Smooth muscle cell (in vitro differentiated cells): ENCODE results near the gene FGF19. TPM values are rescaled to one million over a fixed set of nuclear protein-coding genes. Genes with fewer than 3 reads are reported as not detected.

ENCODE experiments used
- DNase-seq: peaks from one replicate; lab custom pipeline; 2025; ENCODE audit not compliant: unreplicated experiment; lab: John Stamatoyannopoulos, UW
- H2AFZ ChIP-seq: fragments of 200-600 bp; sonication (generic); 2 replicates; pipeline ENCODE4 v1.6.0; 2016; ENCODE audit warnings: antibody characterized with exemption, low read depth, mild to moderate bottlenecking
- H3F3A ChIP-seq: fragments of 200-600 bp; sonication (generic); 2 replicates; pipeline ENCODE4 v1.6.0; 2017; ENCODE audit warnings: antibody characterized with exemption, low read depth
- H3K27ac ChIP-seq: fragments of 200-600 bp; sonication (generic); 2 replicates; pipeline ENCODE4 v1.5.1; 2016; ENCODE audit warnings: low read depth, mild to moderate bottlenecking
- H3K27me3 ChIP-seq: fragments of 200-600 bp; sonication (generic); 2 replicates; pipeline ENCODE4 v1.6.1; 2016; ENCODE audit warnings: low read depth, mild to moderate bottlenecking
- H3K36me3 ChIP-seq: fragments of 200-600 bp; sonication (generic); 2 replicates; pipeline ENCODE4 v1.5.1; 2016; ENCODE audit warnings: low read depth
- H3K4me1 ChIP-seq: fragments of 200-600 bp; sonication (generic); 2 replicates; pipeline ENCODE4 v1.5.1; 2016; ENCODE audit warnings: low read depth
- H3K4me2 ChIP-seq: fragments of 200-600 bp; sonication (generic); 2 replicates; pipeline ENCODE4 v1.6.0; 2016; ENCODE audit warnings: mild to moderate bottlenecking
- H3K4me3 ChIP-seq: fragments of 200-600 bp; sonication (generic); 2 replicates; pipeline ENCODE4 v1.5.1; 2016; ENCODE audit warnings: mild to moderate bottlenecking
- H3K79me2 ChIP-seq: fragments of 200-600 bp; sonication (generic); 2 replicates; pipeline ENCODE4 v1.6.0; 2016; ENCODE audit warnings: low read depth, mild to moderate bottlenecking
- H3K9ac ChIP-seq: fragments of 200-600 bp; sonication (generic); 2 replicates; pipeline ENCODE4 v1.6.0; 2016; ENCODE audit warnings: low read depth
- H3K9me3 ChIP-seq: fragments of 200-600 bp; sonication (generic); replicated peaks from 2 replicates; pipeline ENCODE4 v1.5.1; 2016; ENCODE audit warnings: low read depth
- H4K20me1 ChIP-seq: fragments of 200-600 bp; sonication (generic); 2 replicates; pipeline ENCODE4 v1.6.0; 2016; ENCODE audit warnings: low read depth
- WGBS: methylation state at CpG from one replicate; pipeline ENCODE4 v1.1.7; 2016; ENCODE audit warnings: low lambda C conversion rate; 5-methylcytosine and 5-hydroxymethylcytosine counted together
- polyA plus RNA-seq: library from polyadenylated mRNA; unstranded; fragments of >200 nt; fragmentation: Nextera tagmentation; extraction: Ambion mirVana; gene quantifications from 2 replicates; pipeline ENCODE4 v1.2.1, GENCODE V29; 2016
- total RNA-seq: library from RNA; depleted of rRNA; stranded (reverse); fragments of >200 nt; gene quantifications from 2 replicates; pipeline ENCODE4 v1.2.3, GENCODE V29; 2014
- TF ChIP-seq, protein P1 (sequence below): fragments of 200-600 bp; sonication (generic); IDR thresholded peaks from 2 replicates; pipeline ENCODE4 v1.5.1; 2017; ENCODE audit warnings: borderline replicate concordance, mild to moderate bottlenecking, antibody characterized with exemption; ENCODE audit not compliant: insufficient read depth, poor library complexity, severe bottlenecking

Gene FGF19
- total and polyA plus RNA-seq, 2 experiments from 2014 or later = not detected

DNA sequence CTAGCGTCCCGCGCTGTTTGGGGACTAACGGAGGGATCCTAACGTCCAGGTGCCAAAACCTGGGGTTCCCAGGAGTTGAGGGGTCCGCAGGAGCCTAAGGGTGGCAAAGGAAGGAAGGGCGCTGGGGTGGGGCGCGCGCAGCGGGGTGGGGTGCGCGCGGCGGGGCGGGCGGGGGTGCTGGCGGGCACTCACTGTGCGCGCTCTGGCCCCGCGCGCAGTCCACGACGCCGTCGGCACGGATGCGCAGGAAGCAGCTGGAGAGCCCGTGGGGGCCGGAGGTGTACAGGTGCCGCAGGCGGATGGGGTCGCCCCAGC, 412 bp downstream of the FGF19 start:
- H3K79me2 ChIP-seq = no peaks in the 10 kb centered on the region
- H3K9me3 ChIP-seq = no peaks in the 10 kb centered on the region
- H3F3A ChIP-seq = no peaks in the 10 kb centered on the region
- no peak overlapping the region for H2AFZ ChIP-seq
- no peak overlapping the region for H3K27ac ChIP-seq
- H3K27me3 ChIP-seq = peaks cover 67% of the 10 kb centered on the region
- no peak for DNase-seq
- TF ChIP-seq, protein P1, sequence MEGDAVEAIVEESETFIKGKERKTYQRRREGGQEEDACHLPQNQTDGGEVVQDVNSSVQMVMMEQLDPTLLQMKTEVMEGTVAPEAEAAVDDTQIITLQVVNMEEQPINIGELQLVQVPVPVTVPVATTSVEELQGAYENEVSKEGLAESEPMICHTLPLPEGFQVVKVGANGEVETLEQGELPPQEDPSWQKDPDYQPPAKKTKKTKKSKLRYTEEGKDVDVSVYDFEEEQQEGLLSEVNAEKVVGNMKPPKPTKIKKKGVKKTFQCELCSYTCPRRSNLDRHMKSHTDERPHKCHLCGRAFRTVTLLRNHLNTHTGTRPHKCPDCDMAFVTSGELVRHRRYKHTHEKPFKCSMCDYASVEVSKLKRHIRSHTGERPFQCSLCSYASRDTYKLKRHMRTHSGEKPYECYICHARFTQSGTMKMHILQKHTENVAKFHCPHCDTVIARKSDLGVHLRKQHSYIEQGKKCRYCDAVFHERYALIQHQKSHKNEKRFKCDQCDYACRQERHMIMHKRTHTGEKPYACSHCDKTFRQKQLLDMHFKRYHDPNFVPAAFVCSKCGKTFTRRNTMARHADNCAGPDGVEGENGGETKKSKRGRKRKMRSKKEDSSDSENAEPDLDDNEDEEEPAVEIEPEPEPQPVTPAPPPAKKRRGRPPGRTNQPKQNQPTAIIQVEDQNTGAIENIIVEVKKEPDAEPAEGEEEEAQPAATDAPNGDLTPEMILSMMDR = no peak
- H3K4me1 ChIP-seq = peaks cover 42% of the 10 kb centered on the region
- H4K20me1 ChIP-seq = no peaks in the 10 kb centered on the region
- H3K4me2 ChIP-seq = no peak overlapping the region
- H3K4me3 ChIP-seq = no peak overlapping the region
- 0% methylated on average over 6 of the region's 34 CpGs for WGBS
- no peaks in the 10 kb centered on the region for H3K36me3 ChIP-seq
- H3K9ac ChIP-seq = no peak overlapping the region

DNA sequence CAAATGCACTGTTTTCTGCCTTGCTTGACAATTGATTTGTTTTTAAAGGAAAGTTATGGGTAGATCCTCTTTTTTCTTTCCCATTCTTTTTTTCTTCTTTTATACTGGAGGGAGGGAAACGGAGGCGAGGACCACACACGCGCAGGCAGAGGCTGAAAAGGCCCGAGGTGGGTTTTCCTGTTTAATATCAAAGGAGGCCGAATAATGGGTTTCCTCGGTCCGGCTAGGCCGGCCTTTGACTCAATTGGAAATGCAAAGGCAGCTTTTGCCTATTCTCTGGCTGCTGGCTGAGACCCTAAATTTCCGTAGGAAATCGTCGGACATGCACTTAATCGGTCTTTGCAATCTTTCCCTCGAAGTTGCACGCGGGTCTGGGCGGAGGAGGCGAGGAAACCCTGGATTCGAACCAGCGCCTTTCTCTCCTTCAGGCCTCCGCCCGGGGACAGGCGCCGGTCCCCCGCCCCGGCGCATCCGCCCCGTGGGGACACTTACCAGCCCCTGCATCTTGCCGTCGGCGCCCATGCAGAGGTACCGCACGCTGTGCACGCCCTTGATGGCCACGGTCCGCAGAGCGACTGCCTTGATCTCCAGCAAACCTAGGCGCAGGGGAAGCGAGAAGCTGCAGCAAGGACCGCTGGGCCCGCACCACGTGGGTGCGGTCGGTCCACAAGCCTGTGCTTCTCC, 911 bp downstream of the FGF19 start:
- 6% methylated on average over 43 of the region's 45 CpGs for WGBS
- H3F3A ChIP-seq = no peaks in the 10 kb centered on the region
- peaks cover 42% of the 10 kb centered on the region for H3K4me1 ChIP-seq
- no peaks in the 10 kb centered on the region for H4K20me1 ChIP-seq
- H3K4me3 ChIP-seq = no peak overlapping the region
- no peaks in the 10 kb centered on the region for H3K79me2 ChIP-seq
- H3K36me3 ChIP-seq = no peaks in the 10 kb centered on the region
- H3K27ac ChIP-seq = no peak overlapping the region
- no peaks in the 10 kb centered on the region for H3K9me3 ChIP-seq
- H2AFZ ChIP-seq = no peak overlapping the region
- H3K9ac ChIP-seq = no peak overlapping the region
- TF ChIP-seq, protein P1 = no peak
- peaks cover 67% of the 10 kb centered on the region for H3K27me3 ChIP-seq
- no peak for DNase-seq
- peak overlapping the region; percentile 77 for H3K4me2 ChIP-seq

DNA sequence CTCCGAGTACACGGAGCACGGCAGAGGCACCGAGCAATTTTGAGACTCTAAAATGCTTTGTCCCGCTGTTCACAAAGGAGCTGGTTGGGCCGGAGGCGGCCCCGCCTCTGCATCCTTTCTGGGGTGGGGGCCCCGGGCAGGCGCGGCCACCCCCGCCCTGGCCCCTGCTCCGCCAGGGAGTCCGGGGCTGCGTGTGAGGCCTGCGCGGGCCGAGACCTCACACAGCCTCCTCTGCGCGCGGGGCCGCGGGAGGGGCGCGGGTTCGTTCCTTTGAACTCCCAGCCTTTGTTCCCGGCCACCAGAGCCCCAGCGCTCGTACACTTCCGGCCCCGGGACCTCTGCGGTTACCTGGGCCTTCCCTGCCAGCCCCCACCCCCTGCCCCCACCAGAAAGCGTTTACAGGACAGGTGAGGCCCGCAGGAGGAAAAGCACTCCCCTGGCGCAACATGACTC, 1.6 kb downstream of the FGF19 start:
- no peak for DNase-seq
- Histone ChIP-seq H3K27ac (no peak overlapping the region), H3K9me3 (no peaks in the 10 kb centered on the region), H3K9ac (no peak overlapping the region), H4K20me1 (no peaks in the 10 kb centered on the region), H3K4me2 (peak overlapping the region; percentile 77), H3K27me3 (peaks cover 65% of the 10 kb centered on the region), H3K79me2 (no peaks in the 10 kb centered on the region), H3F3A (no peaks in the 10 kb centered on the region), H2AFZ (no peak overlapping the region), H3K36me3 (no peaks in the 10 kb centered on the region), H3K4me3 (peak overlapping the region; percentile 18), H3K4me1 (peaks cover 42% of the 10 kb centered on the region)
- WGBS = 3% methylated on average over 26 of the region's 35 CpGs
- TF ChIP-seq, protein P1 = no peak
